Measurements from ENCODE around the gene AMN. TPM values are rescaled to one million over a fixed set of nuclear protein-coding genes. Genes with fewer than 3 reads are reported as not detected.

Gene AMN
- 0.16 and 0.24 TPM in 2 replicates for total RNA-seq

DNA sequence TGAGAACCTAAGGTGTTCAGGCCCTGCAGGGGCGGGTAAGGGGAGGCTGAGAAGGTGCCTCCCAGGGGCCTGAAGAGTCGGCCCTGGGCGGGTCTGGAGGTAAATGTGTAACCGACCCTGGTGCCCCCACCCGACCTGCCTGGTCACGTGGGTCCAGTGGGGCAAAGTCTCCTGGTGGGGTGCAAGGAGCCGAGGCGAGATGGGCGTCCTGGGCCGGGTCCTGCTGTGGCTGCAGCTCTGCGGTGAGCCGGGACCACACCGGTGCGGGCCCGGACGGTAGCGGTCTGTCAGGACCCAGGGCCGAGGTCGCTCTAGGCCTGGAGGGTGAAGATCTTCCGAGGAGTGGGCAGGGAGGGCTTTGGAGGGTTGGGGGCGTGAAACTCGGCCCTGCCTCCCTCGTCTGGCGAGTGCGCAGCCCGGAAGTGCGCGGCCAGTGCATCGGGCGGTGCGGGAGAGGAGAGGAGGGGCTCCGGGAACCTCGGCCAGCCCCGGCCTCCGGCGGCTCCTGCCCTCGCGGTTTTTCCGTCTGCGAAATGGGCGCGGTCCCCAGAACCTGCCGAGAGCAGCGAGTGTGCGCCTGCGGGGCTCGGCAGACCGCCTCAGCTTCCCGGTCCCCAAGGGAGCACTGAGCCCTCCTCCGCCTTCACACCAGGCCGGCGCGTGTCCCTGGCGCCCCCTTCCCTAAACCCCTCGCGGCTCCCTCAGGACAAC, at the start of gene AMN:
TSS of gene AMN (plus strand) at position 174 of the 711 bp plus-strand sequence. CDS start at position 200, 26 bp downstream.

Other genes starting within 250 kb of the AMN start
- gene TRAF3, start 145.2 kb upstream of the AMN start, total RNA-seq = 14.8 and 25.0 TPM in 2 replicates
- gene CDC42BPB, start 134.9 kb downstream of the AMN start, total RNA-seq = 92.5 and 107 TPM in 2 replicates
- not detected in 2 replicates for gene LBHD2, start 161.5 kb downstream of the AMN start, total RNA-seq
- not detected in 2 replicates for gene EXOC3L4, start 172.1 kb downstream of the AMN start, total RNA-seq
- 59.4 and 83.2 TPM in 2 replicates for gene TNFAIP2, start 200.8 kb downstream of the AMN start, total RNA-seq

Data from hair follicle dermal papilla cell (primary cell).